CD4-positive, alpha-beta T cell treated with Interferon gamma for 1 hour (primary cell): ENCODE results near the gene GALNT18.

Experiments
- DNase-seq: peaks from one replicate; pipeline ENCODE4 v3.0.0-alpha.2; 2020

GALNT18 gene

DNA sequence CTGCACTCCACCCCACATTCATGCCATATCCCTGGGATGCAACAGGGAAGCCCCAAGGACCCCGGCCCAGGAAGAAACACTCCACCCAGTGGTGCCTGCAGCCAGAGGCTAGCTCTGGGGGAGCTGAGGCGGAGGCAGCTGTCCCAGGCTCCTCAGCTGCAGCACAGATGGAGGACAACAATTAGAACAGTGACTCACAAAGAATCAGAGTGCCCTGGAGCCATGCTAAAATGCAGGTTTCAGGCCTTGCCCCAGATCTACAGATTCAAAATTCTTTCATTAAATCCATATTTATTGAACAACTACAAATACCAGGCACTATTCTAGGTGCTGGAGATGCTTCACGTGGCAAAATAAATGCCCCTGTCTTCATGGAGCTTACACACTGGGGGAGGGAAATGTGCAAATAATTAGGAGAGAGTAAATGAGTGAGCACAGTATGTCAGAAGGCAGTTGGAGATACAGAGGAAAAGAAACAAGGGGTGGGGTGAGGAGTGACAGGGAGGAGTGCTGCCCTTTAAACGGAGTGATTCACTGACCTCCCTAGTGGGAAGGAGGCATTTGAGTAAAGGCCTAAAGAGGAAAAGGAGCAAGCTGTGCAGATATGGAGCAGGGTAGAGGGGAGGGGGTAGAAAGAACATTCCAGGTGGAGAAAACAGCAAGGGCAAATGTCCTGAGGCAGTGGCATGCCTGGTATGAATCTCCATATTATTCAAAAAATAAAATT lies 195.4 kb downstream of the GALNT18 start:
- no peak for DNase-seq

DNA sequence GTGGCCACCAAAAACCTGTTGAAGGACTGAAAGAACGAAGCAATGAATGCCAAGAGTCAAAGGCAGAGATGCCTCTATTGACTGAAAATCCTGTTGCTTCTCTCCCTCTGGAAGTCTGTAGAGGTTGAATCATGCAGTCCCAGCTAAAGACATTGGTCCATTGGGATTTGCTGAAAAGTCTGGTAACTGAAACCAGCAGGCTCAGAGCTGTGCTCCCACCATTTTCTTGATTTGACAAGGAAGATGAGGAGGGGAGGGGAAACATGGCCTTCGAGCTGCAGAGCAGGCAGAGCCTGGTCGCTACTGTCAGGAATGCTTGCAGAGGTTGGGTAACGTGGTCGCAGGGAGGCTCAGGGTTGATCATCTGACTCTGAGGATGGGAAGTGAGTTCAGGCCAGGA lies 196.0 kb downstream of the GALNT18 start:
- no peak for DNase-seq

DNA sequence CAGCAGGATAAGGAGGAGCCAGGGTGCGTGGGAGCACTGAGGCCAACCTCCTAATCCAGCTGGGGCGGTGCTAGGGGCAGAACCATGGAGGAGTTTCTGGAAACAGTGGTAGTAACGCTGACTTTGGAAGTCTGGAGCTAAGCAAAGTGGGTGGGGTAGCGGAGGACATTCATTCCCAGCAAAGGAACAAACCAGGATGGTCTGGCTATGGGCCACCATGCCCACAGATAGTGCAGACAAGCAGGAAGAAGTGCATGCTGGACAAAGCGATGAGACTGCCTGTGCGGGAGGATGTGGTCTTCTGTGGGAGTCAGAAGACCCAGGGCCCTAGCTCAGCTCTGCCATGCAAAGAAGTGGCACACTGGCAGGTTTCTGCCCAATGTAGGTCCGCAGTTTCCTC lies 197.1 kb downstream of the GALNT18 start:
- no peak for DNase-seq

DNA sequence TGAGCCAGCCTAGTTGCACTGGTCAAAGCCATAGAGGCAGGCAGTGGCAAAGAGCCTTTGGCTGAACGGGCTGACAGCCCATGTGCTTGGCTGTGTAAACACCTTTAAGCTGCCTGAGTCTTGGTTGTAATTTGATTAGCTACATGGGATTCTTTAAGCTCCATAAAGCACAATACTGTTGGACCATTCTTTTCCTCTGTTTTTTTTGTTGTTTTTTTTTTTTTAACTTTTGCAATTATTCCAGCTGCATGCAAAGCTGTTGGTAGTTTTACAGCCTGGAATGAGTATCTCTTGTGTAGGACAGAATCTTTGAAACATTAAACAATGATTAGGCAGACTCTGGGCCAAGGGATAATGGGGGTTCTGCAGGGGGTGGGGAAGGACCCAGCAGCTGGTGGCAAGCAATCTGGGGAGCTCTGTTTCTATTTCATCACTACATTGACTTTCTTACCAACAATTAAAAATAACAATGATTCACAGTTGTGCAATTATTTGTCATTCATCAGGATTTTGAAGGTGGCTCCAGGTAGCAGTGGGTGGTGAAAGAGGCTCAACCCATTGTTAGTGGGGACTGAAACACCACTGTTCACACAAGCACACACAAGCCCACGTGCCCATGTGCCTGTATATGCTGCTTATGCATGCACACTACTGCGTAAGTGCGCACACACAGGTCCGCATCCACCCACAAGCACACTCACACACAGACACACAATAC lies 199.2 kb downstream of the GALNT18 start:
- no peak for DNase-seq

GRCh38 chr11:11421509-11421908 lies 200.3 kb downstream of the GALNT18 start:
- DNase-seq, result no peak

DNA sequence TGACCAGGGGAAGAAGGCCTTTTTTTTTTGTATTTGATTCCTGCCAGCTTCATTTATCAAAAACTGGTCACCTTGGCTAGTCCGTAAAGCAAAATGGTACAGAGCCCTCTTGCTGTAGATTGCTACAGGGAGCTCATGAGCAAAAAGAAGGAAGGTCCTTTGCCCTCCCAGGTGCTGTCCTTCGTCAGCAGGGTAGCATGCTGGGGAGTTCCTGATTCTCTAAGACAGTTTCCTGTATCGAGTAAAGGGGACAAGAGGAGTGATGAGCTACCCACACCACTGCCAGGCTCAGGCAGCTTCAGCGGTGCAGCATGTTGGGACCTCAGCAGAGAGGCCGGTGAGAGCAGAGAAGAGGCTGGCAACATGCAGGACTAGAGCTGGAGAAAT lies 200.9 kb downstream of the GALNT18 start:
- no peak for DNase-seq

DNA sequence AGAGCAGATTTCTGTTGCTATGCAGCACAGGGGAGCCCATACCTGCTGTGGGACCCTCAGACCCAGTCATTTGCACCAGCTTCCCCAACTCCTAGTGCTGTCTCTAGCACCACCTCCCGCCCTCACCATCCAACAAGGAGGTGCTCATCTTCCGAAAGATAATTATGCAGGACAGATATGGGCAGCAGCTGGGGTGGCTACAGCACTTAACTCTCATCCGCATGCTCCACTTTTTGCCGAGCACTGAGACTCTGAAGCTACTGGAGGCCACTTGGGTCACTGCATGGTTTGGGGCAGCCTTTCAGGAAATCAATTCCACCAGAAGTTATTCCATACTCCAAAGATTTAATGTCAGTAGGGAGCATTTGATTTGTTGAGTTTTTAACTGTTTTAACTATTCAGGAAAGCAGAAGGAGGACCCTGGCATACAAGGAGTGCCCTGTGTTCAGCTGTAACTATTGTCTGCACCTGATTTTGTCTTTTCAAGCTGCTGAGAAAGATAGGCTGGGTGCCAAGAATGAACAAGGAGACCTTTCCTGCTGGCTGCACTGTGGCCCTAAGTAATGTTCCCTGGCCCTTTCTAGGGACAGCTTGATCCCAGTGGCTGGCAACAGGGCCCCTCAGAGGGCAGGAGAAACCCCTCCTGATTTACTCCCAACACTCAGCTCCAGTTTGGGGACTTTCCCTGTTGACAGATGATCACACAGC lies 201.5 kb downstream of the GALNT18 start:
- no peak for DNase-seq

DNA sequence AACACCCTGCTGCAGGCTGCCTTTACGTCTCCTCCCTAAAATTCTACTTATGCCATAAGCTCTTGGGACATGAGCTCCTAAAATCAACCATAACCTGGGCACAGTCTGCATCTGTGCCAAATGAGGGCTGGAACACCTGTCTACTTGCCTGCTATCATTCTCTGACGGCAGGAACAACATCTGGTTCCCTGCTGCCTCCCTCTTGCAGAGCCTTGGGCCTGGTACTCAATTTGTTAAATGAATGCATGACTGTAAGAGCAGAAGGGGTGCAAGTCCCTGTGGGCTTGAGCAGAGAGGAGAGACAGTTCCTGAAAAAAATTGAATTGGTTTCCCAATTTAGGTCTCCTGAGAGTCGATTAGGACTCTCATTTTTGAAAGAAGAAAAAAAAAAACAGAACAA lies 202.1 kb downstream of the GALNT18 start:
- DNase-seq, result no peak

GRCh38 chr11:11416917-11417316 lies 204.9 kb downstream of the GALNT18 start:
- DNase-seq, result no peak

- DNase-seq, result peak; percentile 28
Measured at GRCh38 chr11:11416502-11416901, 205.3 kb downstream of the GALNT18 start.

GRCh38 chr11:11415901-11416300 lies 205.9 kb downstream of the GALNT18 start:
- DNase-seq, result no peak

GRCh38 chr11:11414996-11415395 lies 206.8 kb downstream of the GALNT18 start:
- DNase-seq, result no peak

- no peak for DNase-seq
Measured at GRCh38 chr11:11413776-11414175, 208.0 kb downstream of the GALNT18 start.

- DNase-seq, result no peak
Measured at GRCh38 chr11:11411401-11411985, 210.3 kb downstream of the GALNT18 start.

DNA sequence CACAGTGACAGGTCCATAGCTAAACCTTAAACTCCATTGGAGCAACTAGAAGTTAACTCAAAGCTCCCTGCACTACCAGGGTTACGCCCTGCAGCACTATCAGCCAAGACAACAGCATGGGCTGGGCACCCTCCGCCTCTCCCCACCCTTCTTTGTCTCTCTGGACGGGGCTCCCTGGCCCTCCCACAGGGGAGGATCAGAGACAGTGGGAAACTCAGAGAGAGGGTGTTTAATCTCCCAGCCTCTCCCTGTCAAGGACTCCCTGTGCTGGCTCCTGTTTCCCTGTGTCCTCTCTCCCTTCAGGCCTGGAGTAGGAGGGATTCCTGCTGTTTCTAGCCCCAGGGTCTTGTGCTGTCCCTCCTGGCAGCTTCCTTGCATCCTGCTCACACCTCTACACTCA lies 211.9 kb downstream of the GALNT18 start:
- no peak for DNase-seq

GRCh38 chr11:11409224-11409623 lies 212.6 kb downstream of the GALNT18 start:
- no peak for DNase-seq

DNA sequence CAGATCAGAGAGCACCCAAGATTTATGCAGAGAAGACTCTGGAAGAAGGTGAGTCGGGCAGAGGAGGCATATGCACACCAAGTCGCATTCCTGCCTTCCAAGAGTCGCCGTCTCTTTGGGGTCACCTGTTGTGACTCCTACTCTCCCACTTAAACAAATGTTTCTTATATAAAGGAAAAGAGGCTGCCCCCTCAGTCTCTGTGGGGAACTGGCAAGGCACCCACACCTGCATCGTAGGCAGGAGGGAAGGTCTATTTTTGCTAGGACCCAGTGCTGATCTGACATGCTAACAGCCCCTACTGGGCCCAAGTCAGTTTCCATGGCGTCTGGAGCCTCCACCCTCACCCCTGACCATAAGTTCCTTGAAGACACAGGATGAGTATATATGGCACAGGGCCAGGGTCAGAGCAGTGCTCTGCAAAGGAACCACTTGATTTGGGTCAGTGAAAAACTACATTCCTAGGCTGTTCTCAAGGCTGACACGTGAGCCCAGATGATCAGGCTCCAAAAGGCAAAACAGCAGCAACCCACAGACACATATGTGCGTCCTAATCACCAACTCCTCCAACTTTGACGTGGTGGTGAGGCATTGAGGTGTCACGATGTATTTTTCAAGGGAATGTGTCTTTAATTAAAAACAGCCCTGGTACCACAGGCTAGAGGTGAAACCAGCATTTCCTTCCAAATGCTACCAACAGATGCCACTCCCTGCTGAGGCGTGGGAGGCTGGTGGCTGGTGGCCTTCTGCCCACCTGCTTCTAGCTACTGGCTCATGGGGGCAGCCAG lies 213.2 kb downstream of the GALNT18 start:
- DNase-seq, result no peak

GRCh38 chr11:11407763-11408084 lies 214.1 kb downstream of the GALNT18 start:
- DNase-seq, result no peak

GRCh38 chr11:11407065-11407762 lies 214.6 kb downstream of the GALNT18 start:
- DNase-seq, result no peak

DNA sequence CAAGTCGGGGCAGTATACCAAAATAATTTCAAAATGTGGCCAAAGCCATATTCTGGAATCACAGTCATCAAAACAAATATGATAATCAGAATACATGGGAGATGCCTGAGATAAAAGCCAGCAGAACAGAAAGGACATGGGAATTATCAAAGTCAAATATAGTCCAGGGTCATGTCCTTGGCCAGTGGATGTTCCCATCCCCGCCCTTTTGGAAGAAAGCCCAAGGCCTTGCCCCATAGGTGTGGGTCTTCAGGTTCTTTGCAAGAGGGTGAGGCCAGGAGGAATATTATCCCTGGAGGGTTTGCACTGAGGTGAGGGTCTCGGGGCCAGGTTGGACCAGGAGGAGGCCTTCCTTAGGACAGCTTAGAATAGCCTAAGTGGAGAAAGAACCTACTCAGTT lies 215.2 kb downstream of the GALNT18 start:
- DNase-seq, result no peak

DNA sequence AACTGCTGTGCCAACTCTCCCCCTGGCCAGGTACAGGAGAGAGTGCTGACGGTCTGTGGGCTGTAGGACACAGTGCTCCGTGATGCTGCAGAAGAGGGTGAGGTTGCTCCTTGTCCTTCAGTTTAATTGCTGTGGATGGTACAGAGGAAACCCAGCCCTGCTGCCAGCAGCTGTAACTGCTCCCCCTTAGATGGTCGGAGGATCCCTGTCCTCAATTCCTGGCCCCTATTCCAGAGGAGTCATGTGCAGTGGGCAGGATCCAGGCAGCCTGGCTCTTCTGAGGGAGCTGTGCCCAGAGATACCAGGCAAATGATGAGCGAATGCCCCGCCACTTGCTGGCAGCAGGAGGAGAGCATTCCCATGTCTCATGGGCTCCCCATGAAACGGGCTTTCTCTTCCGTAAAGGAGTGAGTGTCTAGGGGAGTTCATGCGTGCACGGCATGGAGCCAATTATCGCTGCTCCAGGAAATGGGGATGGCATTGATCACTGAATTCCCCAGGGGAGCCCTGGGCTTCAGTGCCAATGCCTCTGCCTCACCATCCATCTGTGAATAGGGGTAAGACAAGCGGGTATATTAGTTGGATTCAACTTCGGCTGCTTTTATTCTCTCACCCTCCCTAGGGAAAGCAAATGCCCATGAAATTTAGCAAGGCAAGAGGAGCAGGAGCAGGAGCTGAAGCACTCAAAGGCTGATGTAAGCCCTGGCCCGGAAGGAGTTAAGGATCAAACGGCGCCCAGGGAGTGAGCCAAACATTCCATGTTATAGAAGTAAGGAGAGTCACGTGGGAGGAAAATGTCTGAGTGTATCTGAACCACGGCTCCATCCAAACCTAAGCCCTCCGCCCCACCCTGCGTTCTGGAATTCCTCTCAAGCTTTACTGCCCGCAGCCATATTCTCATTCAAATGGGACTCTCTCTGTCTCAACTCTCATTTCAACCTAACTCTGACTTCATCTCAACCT lies 217.8 kb downstream of the GALNT18 start:
- no peak for DNase-seq
